GM12892 (cell line): Measurements from ENCODE around the gene TBX3.

Source experiments
- DNase-seq: peaks from one replicate; pipeline ENCODE4 v3.0.0; 2011; ENCODE audit not compliant: insufficient read length
- FAIRE-seq: peaks from 2 replicates; lab custom pipeline; 2011; peaks lifted over from hg19 to GRCh38; lab: Jason Lieb, UNC
- POLR2A ChIP-seq: IDR thresholded peaks from 2 replicates; pipeline ENCODE4 v1.6.1; 2011; ENCODE audit warnings: low read depth, low read length, control low read depth
- POLR2AphosphoS5 ChIP-seq: IDR thresholded peaks from 2 replicates; pipeline ENCODE4 v1.6.1; 2011; ENCODE audit warnings: low read depth, low read length, control low read depth
- TAF1 ChIP-seq: IDR thresholded peaks from 2 replicates; pipeline ENCODE4 v1.6.1; 2011; ENCODE audit warnings: low read depth, mild to moderate bottlenecking, control low read depth, low read length, borderline replicate concordance

TBX3 gene

DNA sequence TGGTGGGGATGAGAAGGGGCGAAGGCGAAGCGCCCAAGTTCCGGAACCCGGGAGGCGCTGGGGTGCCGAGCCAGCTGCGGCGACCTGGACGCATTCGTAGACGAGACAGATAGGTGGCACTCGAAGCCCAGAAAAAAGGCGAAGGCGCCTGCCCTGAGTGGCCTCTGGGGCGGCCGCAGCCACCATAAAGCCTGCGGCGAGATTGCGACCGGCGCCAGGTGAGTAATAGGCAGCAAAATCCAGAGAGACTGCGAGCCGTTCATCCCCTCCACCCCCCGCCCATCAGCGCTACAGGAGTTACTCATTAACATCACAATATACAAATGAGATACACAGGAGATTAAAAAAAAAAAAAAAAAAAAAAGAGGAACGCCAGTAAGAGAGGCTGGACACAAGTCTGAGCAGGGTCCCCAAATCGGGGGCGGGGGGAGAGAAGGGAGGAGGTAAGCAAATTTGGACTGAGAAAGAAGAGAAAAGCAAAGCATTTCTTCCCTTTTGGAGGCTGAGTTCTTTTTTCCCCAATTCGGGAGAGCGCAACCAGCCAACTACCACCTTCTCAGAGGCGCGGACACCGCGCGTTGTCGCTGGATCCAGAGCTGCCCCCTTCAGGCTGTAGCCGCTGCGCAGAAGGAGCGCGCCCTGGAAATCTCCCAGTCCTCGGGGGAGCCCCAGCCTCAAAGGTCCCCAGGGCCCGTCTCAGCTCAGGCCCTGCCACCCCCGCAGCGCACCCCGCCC lies 15.7 kb downstream of the TBX3 start:
- TF ChIP-seq TAF1 (no peak), POLR2A (no peak), POLR2AphosphoS5 (no peak)
- DNase-seq (no peak), FAIRE-seq (no peak)

- TF ChIP-seq POLR2A = no peak
- TF ChIP-seq TAF1 = no peak
- no peak for TF ChIP-seq POLR2AphosphoS5
- FAIRE-seq (no peak), DNase-seq (no peak)
Observed at GRCh38 chr12:114667669-114668150, 16.3 kb downstream of the TBX3 start.

DNA sequence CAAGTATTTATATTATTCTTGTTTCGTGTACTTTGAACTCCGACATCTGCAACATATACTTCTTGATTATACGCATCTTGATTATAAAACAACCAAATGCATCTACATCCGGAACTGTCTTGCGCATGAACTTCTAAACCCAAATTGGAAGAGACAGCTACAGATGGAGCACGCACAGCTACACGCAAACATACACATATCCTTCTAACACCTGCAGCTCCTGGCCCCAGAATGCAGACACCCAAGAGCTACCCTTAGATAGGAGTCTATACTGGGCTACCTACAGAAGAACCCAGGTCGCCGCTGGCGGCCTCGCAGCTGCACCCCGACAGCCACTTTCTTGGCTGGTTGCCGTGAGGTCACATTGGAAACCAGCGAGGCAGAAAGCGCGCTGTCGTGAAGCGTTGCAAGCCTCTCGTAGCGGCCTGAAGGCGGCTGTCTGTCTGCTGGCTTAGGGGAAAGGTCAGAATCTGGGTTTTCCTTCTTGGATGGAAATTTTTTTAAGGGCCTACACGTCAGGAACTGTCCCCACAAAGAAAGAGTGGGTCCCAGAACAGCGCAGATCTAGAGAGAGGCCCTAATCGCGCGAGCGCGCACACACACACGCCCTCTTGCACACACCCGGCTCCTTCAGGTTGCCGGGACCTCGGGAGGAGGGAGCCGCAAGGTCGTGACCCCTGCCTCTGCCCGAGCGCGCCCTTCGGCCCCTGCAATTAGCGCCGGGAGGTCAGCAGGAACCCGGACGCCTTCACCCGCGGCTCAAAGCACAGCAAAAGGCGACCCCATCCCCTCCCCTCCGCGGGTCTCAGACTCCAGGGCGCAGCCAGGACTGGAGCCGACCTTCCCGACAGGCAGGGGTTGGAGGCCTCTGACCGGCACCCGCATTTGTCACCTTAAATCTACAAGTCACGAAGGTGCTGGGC lies 17.0 kb downstream of the TBX3 start:
- TF ChIP-seq POLR2AphosphoS5 = no peak
- no peak for TF ChIP-seq POLR2A
- no peak for TF ChIP-seq TAF1
- no peak for FAIRE-seq
- no peak for DNase-seq

- TF ChIP-seq TAF1 (no peak), POLR2AphosphoS5 (no peak), POLR2A (no peak)
- DNase-seq (no peak), FAIRE-seq (no peak)
Observed at GRCh38 chr12:114665411-114666260, 18.3 kb downstream of the TBX3 start.

DNA sequence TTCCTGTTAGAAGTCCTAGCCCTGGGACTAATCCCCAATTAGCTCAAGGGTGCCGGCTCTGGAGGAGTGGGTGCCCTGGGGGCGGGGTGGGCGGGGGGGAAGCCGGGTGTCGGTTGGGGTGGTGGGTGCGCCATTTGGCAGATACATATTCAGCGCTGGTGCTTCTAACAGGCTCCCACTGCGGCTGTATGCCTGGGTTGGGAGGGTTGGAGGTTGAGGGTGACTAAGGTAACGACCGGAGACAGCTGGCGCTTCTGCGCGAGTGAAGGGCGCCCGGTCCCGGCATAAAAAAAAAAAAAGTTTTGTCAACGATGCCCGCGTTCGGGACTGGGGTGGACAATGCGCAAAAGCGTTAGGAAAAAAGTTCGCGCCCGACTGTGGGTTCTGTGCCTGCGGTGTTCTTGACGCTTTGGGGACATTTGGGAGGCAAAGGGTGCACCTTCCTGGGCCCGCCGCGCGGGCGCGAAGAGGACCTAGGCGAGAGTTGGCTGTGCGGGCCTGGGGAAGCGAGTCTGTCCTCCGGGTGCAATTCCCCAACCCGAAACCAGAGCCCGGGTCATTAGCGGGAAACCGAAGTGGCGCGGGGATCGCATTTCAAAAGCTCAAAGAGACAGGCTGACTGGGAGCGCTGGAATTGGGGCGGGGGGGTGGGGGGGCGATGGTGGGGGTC lies 19.2 kb downstream of the TBX3 start:
- TF ChIP-seq POLR2A (no peak), POLR2AphosphoS5 (no peak), TAF1 (no peak)
- DNase-seq = no peak
- FAIRE-seq = no peak

DNA sequence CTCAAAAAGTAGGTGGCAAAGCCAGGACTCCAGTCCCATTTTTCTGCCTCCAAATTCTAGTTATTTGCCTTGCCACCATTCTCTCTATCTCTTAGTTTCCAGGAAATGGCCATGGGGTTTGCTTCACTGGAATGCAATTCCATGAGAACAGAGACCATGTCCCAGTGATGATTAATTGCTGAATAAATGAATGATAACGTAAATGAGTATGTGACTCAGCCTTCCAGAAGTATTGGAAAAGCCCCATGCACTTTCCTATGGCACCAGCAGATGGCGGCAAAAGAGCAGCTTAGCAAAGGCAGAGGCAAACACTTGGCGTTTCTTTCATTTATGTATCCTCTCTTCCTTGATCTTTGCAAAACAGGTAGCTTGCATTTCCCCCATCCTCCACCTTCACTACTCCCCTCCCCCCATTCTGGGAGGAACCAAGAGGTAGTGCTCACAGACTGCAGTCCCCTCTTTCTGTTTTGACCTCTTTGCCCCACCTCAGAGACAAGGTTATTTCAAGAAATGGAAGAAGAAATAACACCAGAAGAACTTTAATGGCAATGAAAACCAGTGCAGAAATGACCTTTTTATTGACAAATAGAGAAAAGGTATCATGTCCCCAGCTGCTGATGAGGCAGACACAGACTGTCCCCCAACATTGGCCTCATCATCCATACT lies 21.3 kb downstream of the TBX3 start:
- DNase-seq (no peak), FAIRE-seq (peak; percentile 82)
- TF ChIP-seq POLR2A (no peak), TAF1 (no peak), POLR2AphosphoS5 (no peak)

- no peak for FAIRE-seq
- no peak for DNase-seq
Observed at GRCh38 chr12:114661245-114661644, 22.7 kb downstream of the TBX3 start.

GRCh38 chr12:114659084-114659483 lies 24.9 kb downstream of the TBX3 start:
- DNase-seq (no peak), FAIRE-seq (no peak)
- TF ChIP-seq POLR2AphosphoS5 (no peak), TAF1 (no peak), POLR2A (no peak)

More at GRCh38 chr12:114661245-114661644, 22.7 kb downstream of the TBX3 start:
- TF ChIP-seq POLR2AphosphoS5 = no peak
- no peak for TF ChIP-seq TAF1
- TF ChIP-seq POLR2A = no peak

DNA sequence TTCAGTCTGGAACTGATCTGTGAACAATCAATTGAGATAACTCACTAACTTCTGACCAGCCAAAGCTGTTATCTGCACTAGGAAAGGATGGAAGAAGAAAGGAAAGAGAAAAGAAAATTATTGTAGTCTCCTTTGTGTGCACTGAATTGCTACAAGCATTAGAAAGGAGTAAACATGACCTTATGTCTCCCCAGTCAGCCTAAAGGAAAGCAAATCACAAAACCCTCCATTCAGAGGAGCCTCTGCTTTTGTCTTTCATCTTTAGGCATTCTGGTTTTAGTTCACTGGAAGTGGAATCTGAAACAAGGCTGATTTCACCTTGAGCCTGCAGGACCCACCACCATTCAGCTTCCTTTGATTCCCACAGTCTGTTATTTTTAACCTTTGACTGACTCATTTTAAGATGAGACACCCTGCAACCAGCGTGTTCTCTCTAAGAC lies 26.0 kb downstream of the TBX3 start:
- no peak for DNase-seq
- no peak for FAIRE-seq
- TF ChIP-seq POLR2AphosphoS5 = no peak

GRCh38 chr12:114657597-114657920 lies 26.4 kb downstream of the TBX3 start:
- DNase-seq (no peak), FAIRE-seq (no peak)
- TF ChIP-seq TAF1 (no peak), POLR2AphosphoS5 (no peak), POLR2A (no peak)
